ENCODE results near the gene SLC25A17. TPM values are rescaled to one million over a fixed set of nuclear protein-coding genes. Genes with fewer than 3 reads are reported as not detected.

Gene SLC25A17
- total and polyA plus RNA-seq, 10 donors = 11.4 to 16.1 (median 13.8) TPM

- DNase-seq = no peak
- no peaks in the 10 kb centered on the region for H3K9me3 ChIP-seq
- TF ChIP-seq POLR2AphosphoS5 (IDR thresholded peaks at IDR 0.05) (no peak), POLR2A (IDR thresholded peaks at IDR 0.05) (no peak), CTCF (IDR thresholded peaks at IDR 0.05 in 8 of 11, conservative IDR thresholded peaks at IDR 0.05 in 3 of 11) (no peak)
- no peaks in the 10 kb centered on the region for H3K27me3 ChIP-seq (replicated peaks in 1 of 7)
- 89 to 99% (median 93%) methylated on average over 3 of the region's 3 CpGs for WGBS, 5 donors
- intact Hi-C loops (cut with DNase I; ENCODE audit: low total_unique reads) = loop anchor here (10.0 kb wide), 1 partner anchor 74 kb away; no protein-coding TSS in a partner anchor
- no peak overlapping the region for H3K27ac ChIP-seq
- no peaks in the 10 kb centered on the region for H3K36me3 ChIP-seq
- H3K4me3 ChIP-seq = no peak overlapping the region
- H3K4me1 ChIP-seq = peaks cover 0 to 13% (median 3%) of the 10 kb centered on the region in 6 donors
These were observed 60.8 kb downstream of the SLC25A17 start for GRCh38 chr22:40758390-40758789.

- intact Hi-C loops (cut with DNase I; ENCODE audit: low total_unique reads) = loop anchor here (10.0 kb wide), 1 partner anchor 72 kb away; no protein-coding TSS in a partner anchor
- Histone ChIP-seq H3K4me3 (no peak overlapping the region), H3K4me1 (peaks cover 0 to 13% (median 3%) of the 10 kb centered on the region in 6 donors), H3K36me3 (no peaks in the 10 kb centered on the region), H3K27ac (no peak overlapping the region), H3K27me3 (replicated peaks in 1 of 7) (no peaks in the 10 kb centered on the region), H3K9me3 (no peaks in the 10 kb centered on the region)
- no peak for TF ChIP-seq POLR2AphosphoS5 (IDR thresholded peaks at IDR 0.05)
- TF ChIP-seq POLR2A (IDR thresholded peaks at IDR 0.05) = no peak
- no peak for TF ChIP-seq CTCF (IDR thresholded peaks at IDR 0.05 in 8 of 11, conservative IDR thresholded peaks at IDR 0.05 in 3 of 11)
- 92 to 97% (median 97%) methylated on average over 3 of the region's 3 CpGs for WGBS, 5 donors
- DNase-seq = no peak
These were observed 62.1 kb downstream of the SLC25A17 start for GRCh38 chr22:40757071-40757470.

GRCh38 chr22:40753114-40753513 is 66.0 kb downstream of the SLC25A17 start:
- 93 to 98% (median 97%) methylated on average over 11 of the region's 11 CpGs for WGBS, 5 donors
- TF ChIP-seq POLR2AphosphoS5 (IDR thresholded peaks at IDR 0.05) (no peak), CTCF (IDR thresholded peaks at IDR 0.05 in 8 of 11, conservative IDR thresholded peaks at IDR 0.05 in 3 of 11) (no peak), POLR2A (IDR thresholded peaks at IDR 0.05) (no peak)
- Histone ChIP-seq H3K4me1 (no peaks in the 10 kb centered on the region), H3K36me3 (no peaks in the 10 kb centered on the region), H3K9me3 (peaks cover 0 to 9% (median 6%) of the 10 kb centered on the region in 8 donors), H3K27ac (no peak overlapping the region), H3K4me3 (no peak overlapping the region), H3K27me3 (replicated peaks in 1 of 7) (no peaks in the 10 kb centered on the region)
- DNase-seq = no peak
- intact Hi-C loops (cut with DNase I; ENCODE audit: low total_unique reads) = loop anchor here (10.0 kb wide), 1 partner anchor 68 kb away; no protein-coding TSS in a partner anchor

- H3K27ac ChIP-seq = no peak overlapping the region
- H3K27me3 ChIP-seq (replicated peaks in 1 of 7) = no peaks in the 10 kb centered on the region
- TF ChIP-seq POLR2A (IDR thresholded peaks at IDR 0.05) = no peak
- no peak for TF ChIP-seq CTCF (IDR thresholded peaks at IDR 0.05 in 8 of 11, conservative IDR thresholded peaks at IDR 0.05 in 3 of 11)
- no peak for TF ChIP-seq POLR2AphosphoS5 (IDR thresholded peaks at IDR 0.05)
- intact Hi-C loops (cut with DNase I; ENCODE audit: low total_unique reads) = loop anchor here (10.0 kb wide), 1 partner anchor 66 kb away; no protein-coding TSS in a partner anchor
- H3K9me3 ChIP-seq = peaks cover 0 to 16% (median 10%) of the 10 kb centered on the region in 8 donors
- no peaks in the 10 kb centered on the region for H3K4me1 ChIP-seq
- no peak overlapping the region for H3K4me3 ChIP-seq
- DNase-seq = no peak
- WGBS, 5 donors = 81 to 90% (median 85%) methylated on average over 3 of the region's 3 CpGs
- H3K36me3 ChIP-seq = no peaks in the 10 kb centered on the region
These were observed 67.9 kb downstream of the SLC25A17 start for GRCh38 chr22:40751250-40751649.
